Activated naive CD8-positive, alpha-beta T cell treated with anti-CD3 and anti-CD28 coated beads, Interleukin-2, amount 50 U/mL, for 24 hours (primary cell): ENCODE data around the gene CDH5.

ENCODE experiments used
- ATAC-seq: fragments of 150-1000 bp; cut with Tn5 transposase; one replicate; pipeline ENCODE4 v1.10.0; 2021
- DNase-seq: peaks from one replicate; pipeline ENCODE4 v3.0.0; 2021
- H3K27ac Mint-ChIP-seq: one replicate; pipeline ENCODE4 v1.8.0; 2021; ENCODE audit warnings: mild to moderate bottlenecking, mixed read lengths
- H3K27me3 Mint-ChIP-seq: one replicate; pipeline ENCODE4 v1.8.0; 2021; ENCODE audit warnings: mixed read lengths
- H3K36me3 Mint-ChIP-seq: one replicate; pipeline ENCODE4 v1.8.0; 2021; ENCODE audit warnings: low read depth, mixed read lengths
- H3K4me1 Mint-ChIP-seq: one replicate; pipeline ENCODE4 v1.8.0; 2021; ENCODE audit warnings: mixed read lengths
- H3K4me3 Mint-ChIP-seq: one replicate; pipeline ENCODE4 v1.8.0; 2021; ENCODE audit warnings: mild to moderate bottlenecking, moderate library complexity, mixed read lengths
- H3K9me3 Mint-ChIP-seq: one replicate; pipeline ENCODE4 v1.8.0; 2021; ENCODE audit warnings: mixed read lengths

CDH5 gene

DNA sequence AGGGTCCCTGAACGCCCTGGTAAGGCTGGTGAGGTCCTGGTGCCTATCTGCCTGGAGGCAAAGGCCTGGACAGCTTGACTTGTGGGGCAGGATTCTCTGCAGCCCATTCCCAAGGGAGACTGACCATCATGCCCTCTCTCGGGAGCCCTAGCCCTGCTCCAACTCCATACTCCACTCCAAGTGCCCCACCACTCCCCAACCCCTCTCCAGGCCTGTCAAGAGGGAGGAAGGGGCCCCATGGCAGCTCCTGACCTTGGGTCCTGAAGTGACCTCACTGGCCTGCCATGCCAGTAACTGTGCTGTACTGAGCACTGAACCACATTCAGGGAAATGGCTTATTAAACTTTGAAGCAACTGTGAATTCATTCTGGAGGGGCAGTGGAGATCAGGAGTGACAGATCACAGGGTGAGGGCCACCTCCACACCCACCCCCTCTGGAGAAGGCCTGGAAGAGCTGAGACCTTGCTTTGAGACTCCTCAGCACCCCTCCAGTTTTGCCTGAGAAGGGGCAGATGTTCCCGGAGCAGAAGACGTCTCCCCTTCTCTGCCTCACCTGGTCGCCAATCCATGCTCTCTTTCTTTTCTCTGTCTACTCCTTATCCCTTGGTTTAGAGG, 37.1 kb downstream of the CDH5 start:
- Mint-ChIP-seq H3K4me1 (peaks cover 16% of the 10 kb centered on the region), H3K27me3 (peaks cover 10% of the 10 kb centered on the region), H3K9me3 (no peaks in the 10 kb centered on the region), H3K27ac (no peak overlapping the region), H3K36me3 (no peaks in the 10 kb centered on the region), H3K4me3 (no peak overlapping the region)
- no peak for ATAC-seq
- no peak for DNase-seq

DNA sequence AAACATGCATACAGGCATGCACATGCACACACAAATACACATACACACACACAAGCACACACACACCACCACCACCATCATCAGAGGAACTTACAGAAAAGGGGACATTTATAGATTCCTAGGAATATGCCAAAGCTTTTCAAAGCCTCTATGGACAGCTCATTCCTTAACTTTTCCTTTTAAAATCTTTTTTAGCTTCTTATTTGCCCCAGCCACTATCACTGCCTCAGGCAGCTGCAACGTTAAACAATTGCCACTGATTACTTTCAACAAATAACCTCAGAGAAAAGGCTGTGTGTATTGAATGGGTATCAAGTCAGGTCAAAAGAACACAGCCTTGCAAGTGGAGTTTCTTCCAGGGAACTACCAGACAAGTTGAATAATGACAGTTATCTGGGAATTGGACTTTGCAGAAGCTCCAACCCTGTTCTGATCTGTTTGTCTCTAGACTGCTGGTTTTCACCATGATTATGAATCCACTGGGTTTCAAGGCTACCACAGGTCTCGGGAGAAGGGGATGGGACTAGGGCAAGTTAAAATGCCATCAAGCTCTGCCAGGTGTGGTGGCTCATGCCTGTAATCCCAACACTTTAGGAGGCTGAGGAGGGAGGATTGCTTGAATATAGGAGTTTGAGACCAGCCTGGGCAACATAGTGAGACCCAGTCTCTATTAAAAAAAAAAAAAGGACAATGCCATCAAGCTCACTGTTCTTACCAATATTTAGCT, 38.7 kb downstream of the CDH5 start:
- Mint-ChIP-seq H3K4me1 (peaks cover 25% of the 10 kb centered on the region), H3K27me3 (peaks cover 4% of the 10 kb centered on the region), H3K9me3 (no peaks in the 10 kb centered on the region), H3K36me3 (no peaks in the 10 kb centered on the region), H3K4me3 (no peak overlapping the region), H3K27ac (no peak overlapping the region)
- ATAC-seq (no peak), DNase-seq (no peak)

DNA sequence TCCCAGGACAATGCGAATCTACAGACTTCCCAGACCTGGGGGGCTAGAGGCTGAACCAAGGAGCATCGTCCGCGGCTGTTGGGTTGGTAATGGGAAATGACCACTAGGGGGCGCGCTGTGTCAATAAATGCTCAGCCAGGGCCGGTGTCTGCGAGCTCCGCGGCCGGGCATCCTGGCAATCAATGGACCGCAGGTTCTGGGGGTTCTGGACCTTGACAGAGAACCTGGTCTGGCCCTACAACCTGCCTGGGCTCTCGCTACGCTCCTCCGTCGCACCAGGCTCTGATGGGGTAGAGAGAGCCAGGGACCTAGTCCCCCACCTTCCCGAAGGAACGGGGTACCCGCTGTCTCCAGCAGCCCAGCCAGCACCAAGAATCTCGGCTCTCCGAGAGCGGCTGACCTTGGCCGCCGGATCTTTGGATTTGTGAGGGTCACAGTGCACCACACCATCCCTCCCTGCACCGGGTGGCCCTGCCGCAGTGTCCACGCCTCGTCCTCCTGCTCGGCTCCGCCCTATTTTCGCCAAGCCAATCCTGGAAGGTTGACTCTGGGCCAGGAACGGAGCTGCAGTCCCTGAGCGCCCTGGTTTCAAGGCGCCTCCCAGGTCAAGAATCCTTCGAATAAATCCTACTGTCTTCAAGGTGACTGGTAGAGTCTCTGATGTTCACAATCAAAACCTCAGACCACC, 40.2 kb downstream of the CDH5 start:
- ATAC-seq (peak; percentile 72), DNase-seq (peak; percentile 93)
- Mint-ChIP-seq H3K27me3 (peaks cover 4% of the 10 kb centered on the region), H3K4me3 (peak overlapping the region; percentile 79), H3K27ac (no peak overlapping the region), H3K36me3 (peaks cover 2% of the 10 kb centered on the region), H3K9me3 (no peaks in the 10 kb centered on the region), H3K4me1 (peaks cover 25% of the 10 kb centered on the region)

DNA sequence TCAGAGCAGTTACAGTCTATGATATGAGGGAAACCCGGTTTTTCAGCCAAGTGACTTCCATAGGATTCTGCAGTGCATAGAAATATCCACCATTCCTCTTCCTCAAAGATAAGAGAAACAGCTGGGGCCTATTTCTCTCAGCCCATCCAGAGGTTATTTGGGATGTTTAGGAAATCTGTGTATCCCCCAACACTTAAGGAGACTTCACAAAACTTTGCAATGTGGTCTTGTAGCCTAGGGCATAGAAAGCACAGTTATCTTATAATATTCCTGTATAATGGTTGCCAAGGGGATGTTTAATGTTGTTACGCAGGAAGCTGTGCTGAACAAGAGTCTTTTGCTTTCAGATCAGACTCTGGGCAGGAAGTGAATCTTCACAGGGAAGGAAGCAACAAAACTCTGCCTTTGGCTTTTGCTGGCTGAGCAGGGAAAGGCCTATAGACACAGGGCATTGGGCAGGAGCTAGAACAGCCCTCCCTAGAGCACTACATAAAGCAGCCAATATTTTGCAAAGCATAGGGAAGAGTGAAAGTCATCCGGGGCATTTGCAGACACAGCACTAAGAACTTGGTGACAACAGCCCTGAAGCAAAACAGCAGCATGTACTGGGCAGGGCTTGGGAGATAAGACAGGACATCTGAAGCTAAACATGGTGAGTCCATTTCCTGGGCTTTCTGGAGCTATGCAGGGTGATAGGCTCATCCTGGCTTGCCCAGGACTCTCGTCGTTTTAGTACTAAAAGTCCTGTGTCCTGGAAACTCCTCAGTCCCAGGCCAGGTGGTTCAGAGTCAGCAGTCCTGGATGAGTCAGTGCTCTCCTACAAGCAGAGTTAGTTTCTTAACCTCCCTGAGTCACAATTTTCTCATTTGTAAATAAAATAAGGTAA, 41.9 kb downstream of the CDH5 start:
- peak overlapping the region; percentile 79 for H3K4me3 Mint-ChIP-seq
- peaks cover 25% of the 10 kb centered on the region for H3K4me1 Mint-ChIP-seq
- peaks cover 3% of the 10 kb centered on the region for H3K36me3 Mint-ChIP-seq
- ATAC-seq, result peak; percentile 76
- DNase-seq, result peak; percentile 10
- H3K27ac Mint-ChIP-seq, result peak overlapping the region; percentile 76
- H3K27me3 Mint-ChIP-seq, result peaks cover 4% of the 10 kb centered on the region
- H3K9me3 Mint-ChIP-seq, result peaks cover 9% of the 10 kb centered on the region

DNA sequence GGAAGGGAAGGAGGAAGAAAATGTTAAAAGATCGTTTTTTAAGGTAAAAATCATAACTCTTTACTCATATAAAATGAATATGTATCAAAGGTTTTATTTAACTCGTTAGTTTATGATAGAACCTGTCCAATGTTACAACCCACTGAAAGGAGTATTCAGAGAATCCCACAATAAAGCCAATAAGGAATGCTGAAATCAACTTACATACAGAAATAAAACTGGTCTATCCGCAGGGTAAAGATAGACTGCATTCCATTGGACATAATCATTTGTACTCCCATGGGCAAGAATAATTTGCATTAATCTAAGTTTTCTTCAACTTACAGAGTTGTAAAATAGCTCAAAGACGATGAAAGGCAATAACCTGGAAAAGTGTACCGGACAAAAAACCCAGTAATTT, 42.7 kb downstream of the CDH5 start:
- H3K9me3 Mint-ChIP-seq, result peaks cover 9% of the 10 kb centered on the region
- H3K4me1 Mint-ChIP-seq, result peaks cover 25% of the 10 kb centered on the region
- ATAC-seq, result no peak
- peaks cover 4% of the 10 kb centered on the region for H3K27me3 Mint-ChIP-seq
- peak overlapping the region; percentile 79 for H3K4me3 Mint-ChIP-seq
- H3K36me3 Mint-ChIP-seq, result peaks cover 3% of the 10 kb centered on the region
- H3K27ac Mint-ChIP-seq, result no peak overlapping the region
- no peak for DNase-seq

DNA sequence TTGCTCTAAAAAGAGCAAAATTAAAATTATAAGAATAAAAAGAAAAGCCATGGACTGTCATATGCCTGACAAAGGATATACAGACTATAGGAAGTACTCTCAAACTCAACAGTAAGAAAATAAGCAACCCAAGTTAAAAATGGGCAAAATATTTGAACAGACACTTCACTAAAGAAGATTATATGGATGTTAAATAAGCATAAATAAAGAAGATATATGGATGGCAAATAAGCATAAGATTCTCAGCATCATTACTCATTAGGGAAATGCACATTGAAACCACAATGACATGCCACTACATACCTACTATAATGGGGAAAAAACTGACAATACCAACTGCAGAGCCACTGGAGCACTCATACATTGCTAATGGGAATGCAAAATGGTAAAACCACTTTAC, 45.7 kb downstream of the CDH5 start:
- H3K27me3 Mint-ChIP-seq, result peaks cover under 1% of the 10 kb centered on the region
- H3K36me3 Mint-ChIP-seq, result peaks cover 3% of the 10 kb centered on the region
- DNase-seq, result no peak
- H3K9me3 Mint-ChIP-seq, result peaks cover 9% of the 10 kb centered on the region
- H3K4me1 Mint-ChIP-seq, result peaks cover 21% of the 10 kb centered on the region
- no peak overlapping the region for H3K4me3 Mint-ChIP-seq
- no peak overlapping the region for H3K27ac Mint-ChIP-seq
- no peak for ATAC-seq

DNA sequence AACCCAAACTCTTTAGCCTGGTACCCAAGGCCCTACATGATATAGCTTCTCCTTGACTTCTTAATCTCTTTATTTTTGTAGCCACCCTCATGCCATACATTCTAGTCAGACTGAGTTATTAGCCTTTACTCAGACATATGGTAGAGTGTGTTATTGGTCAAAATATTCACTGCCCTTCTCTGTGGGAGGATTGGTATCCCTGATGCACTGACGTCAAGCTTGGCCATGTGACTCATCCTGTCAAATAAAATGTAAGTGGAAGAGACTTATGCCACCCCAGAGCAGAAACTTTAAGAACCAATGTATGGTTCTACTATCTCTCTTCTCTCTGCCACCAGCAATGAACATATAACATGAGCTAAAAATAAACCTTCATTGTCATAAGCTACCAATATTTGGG, 48.4 kb downstream of the CDH5 start:
- no peaks in the 10 kb centered on the region for H3K27me3 Mint-ChIP-seq
- no peak overlapping the region for H3K4me3 Mint-ChIP-seq
- no peak overlapping the region for H3K27ac Mint-ChIP-seq
- DNase-seq (no peak), ATAC-seq (no peak)
- H3K36me3 Mint-ChIP-seq, result peaks cover 3% of the 10 kb centered on the region
- peaks cover 9% of the 10 kb centered on the region for H3K9me3 Mint-ChIP-seq
- no peaks in the 10 kb centered on the region for H3K4me1 Mint-ChIP-seq

DNA sequence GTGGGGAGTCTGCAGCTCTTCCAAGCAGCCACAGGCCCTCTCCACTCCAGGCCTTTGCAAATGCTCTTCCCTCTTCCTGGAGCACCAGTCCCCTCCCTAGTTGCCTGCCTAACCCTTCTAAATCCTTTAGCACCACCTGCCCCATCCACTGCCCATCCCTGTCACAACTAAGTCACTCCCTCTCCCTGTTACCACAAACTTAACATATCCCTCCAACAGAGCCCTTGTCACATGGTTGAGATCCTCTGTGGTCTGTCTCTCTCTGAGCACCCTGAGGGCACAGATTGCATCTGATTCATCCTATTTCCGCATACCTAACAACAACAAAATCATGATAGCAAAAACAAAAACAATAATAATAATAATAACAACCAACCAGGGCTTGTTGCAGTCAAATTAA, 49.6 kb downstream of the CDH5 start:
- Mint-ChIP-seq H3K4me1 (no peaks in the 10 kb centered on the region), H3K9me3 (peaks cover 9% of the 10 kb centered on the region), H3K27ac (no peak overlapping the region), H3K4me3 (no peak overlapping the region), H3K27me3 (no peaks in the 10 kb centered on the region), H3K36me3 (peaks cover 3% of the 10 kb centered on the region)
- no peak for DNase-seq
- no peak for ATAC-seq

DNA sequence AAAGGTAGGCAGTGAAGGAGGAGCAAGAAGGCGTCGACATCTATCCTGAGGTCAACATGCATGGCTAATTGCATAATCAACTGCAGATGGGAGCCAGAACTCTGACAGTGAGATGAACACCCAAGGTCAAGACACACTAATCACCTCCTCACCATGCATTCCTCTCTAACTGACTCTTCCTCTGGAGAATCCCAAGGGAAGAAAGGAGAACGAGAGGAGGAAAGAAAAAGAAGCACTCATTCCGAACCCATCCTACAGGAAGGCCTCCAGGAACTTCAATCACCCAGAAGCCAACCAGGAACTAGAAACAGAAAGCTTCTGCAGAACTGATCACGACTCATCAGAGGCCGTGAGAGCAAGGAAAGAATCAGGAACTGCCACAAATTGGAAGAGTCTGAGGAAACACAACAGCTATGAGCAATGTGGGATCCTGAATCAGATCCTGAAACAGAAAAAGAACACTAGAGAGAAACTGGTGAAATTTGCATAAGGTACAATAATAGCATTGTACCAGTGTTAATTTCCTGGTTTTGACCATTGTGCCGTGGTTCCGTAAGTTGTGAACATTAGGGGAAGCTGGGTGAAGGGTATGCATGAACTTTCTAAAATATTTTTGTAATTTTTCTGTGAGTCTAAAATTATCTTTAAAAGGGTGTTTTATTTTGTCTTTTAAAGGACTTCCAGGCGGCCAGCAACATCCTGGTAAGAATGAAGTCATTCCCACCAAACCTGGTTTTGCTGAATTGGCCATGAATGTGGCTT, 50.6 kb downstream of the CDH5 start:
- H3K4me3 Mint-ChIP-seq, result no peak overlapping the region
- peaks cover under 1% of the 10 kb centered on the region for H3K36me3 Mint-ChIP-seq
- no peak for DNase-seq
- ATAC-seq, result no peak
- no peak overlapping the region for H3K27ac Mint-ChIP-seq
- H3K4me1 Mint-ChIP-seq, result no peaks in the 10 kb centered on the region
- H3K9me3 Mint-ChIP-seq, result peaks cover 8% of the 10 kb centered on the region
- peaks cover 7% of the 10 kb centered on the region for H3K27me3 Mint-ChIP-seq

DNA sequence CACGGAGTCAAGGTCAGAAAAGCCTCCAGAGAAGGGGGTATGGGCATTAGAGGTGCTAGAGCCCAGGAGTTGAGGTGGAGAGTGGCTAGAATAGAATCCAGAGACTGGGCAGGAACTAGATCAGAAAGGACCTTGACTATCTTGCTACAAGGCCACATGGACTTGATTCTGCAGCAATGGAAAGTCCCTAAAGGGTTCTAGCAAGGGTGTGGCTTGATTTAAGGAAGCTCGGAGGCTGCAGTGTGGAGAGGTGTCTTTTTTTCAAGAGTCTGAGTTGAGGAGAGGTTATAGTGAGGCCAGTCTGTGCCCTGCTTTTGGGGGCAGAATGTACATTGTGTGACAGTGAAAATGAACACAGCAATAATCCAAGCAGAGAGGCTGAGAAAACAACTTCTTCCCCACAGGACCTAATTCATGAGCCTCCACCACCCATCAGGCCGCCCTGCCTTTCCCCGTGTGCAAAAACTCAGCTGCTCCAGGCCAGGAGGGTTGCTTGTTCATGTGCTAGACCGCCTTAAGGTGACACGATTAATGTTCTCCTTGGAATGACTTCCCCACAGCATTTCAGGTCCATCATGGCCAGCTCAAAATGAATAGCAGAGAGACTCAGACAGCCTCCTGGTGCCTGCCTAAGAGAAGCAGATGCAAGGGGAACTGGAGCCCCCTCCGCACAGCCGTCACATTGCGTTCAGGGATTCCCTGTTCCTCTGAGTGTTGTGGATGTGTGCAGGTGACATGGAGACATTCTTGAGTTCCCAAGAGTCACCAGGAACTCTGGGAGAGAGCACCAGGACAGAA, 51.9 kb downstream of the CDH5 start:
- DNase-seq (no peak), ATAC-seq (no peak)
- no peak overlapping the region for H3K27ac Mint-ChIP-seq
- H3K36me3 Mint-ChIP-seq, result no peaks in the 10 kb centered on the region
- H3K4me3 Mint-ChIP-seq, result no peak overlapping the region
- peaks cover 12% of the 10 kb centered on the region for H3K27me3 Mint-ChIP-seq
- no peaks in the 10 kb centered on the region for H3K9me3 Mint-ChIP-seq
- H3K4me1 Mint-ChIP-seq, result no peaks in the 10 kb centered on the region

DNA sequence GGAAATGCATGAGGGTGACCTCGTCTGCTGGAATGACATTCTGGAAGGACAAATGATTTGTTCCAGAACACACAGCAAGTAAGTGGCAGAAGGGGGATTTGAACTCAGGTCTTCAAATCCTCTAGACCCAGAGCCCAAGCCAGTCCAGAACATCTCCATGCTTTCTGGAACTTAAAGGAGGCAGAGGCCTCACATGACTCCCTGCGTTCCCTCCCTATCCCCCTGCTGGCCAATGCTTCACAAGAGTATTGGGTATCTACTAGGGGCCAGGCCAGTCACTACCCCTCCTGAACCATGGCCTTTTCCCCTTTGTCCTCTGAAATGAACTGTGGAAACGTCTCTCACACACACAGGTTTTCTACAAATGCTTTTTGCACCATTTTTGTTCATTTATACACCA, 53.0 kb downstream of the CDH5 start:
- Mint-ChIP-seq H3K27me3 (peaks cover 14% of the 10 kb centered on the region), H3K36me3 (no peaks in the 10 kb centered on the region), H3K4me1 (no peaks in the 10 kb centered on the region), H3K27ac (no peak overlapping the region), H3K9me3 (no peaks in the 10 kb centered on the region), H3K4me3 (no peak overlapping the region)
- ATAC-seq (no peak), DNase-seq (no peak)

DNA sequence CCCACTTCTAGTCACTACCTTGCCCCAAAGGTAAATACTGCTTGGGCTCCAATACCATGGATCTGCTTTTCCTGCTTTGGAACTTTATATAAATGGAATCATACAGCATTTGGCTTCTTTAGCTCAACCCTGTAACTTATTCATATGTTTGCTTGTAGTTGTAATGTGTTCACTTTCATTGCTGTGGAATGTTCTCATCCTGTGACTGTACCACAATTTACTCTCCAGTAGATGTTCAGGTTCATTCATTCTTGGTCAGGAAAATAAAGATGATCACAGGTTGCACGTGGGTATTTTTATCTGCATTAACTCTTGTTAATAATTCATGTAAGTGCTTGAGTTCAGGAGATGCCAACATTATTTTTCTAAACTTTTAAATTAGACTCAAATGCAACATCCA, 53.9 kb downstream of the CDH5 start:
- H3K27ac Mint-ChIP-seq, result no peak overlapping the region
- no peaks in the 10 kb centered on the region for H3K4me1 Mint-ChIP-seq
- peaks cover 22% of the 10 kb centered on the region for H3K27me3 Mint-ChIP-seq
- ATAC-seq (no peak), DNase-seq (no peak)
- H3K4me3 Mint-ChIP-seq, result no peak overlapping the region
- H3K9me3 Mint-ChIP-seq, result no peaks in the 10 kb centered on the region
- H3K36me3 Mint-ChIP-seq, result no peaks in the 10 kb centered on the region

DNA sequence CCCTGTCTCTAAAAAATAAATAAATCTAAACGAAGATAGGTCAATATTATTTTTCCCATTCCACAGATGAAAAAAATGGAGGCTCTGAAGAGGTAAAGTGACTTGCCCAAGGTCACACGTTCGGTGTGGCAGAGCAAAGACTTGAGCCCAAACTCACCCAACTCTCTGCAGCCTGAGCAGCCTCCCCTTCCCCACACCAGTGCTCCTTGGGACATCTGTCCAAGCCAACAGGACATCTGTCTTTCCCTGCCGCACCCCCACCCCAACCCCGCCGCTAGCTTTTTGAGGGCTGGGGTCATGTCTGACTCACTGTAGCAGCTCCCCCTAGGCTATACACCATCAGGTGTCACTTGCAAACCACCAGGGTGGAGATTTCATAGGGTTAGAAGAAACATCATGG, 55.4 kb downstream of the CDH5 start:
- H3K9me3 Mint-ChIP-seq, result no peaks in the 10 kb centered on the region
- peaks cover 33% of the 10 kb centered on the region for H3K27me3 Mint-ChIP-seq
- no peaks in the 10 kb centered on the region for H3K36me3 Mint-ChIP-seq
- ATAC-seq (no peak), DNase-seq (no peak)
- H3K4me3 Mint-ChIP-seq, result no peak overlapping the region
- H3K4me1 Mint-ChIP-seq, result peaks cover 2% of the 10 kb centered on the region
- H3K27ac Mint-ChIP-seq, result no peak overlapping the region
